ENCODE results near the gene MEF2B.
"Not testable (repeated sequence)": the region's sequence is repeated elsewhere in the genome, so short reads cannot be mapped to it uniquely, and the experiment has no call there.

DNA sequence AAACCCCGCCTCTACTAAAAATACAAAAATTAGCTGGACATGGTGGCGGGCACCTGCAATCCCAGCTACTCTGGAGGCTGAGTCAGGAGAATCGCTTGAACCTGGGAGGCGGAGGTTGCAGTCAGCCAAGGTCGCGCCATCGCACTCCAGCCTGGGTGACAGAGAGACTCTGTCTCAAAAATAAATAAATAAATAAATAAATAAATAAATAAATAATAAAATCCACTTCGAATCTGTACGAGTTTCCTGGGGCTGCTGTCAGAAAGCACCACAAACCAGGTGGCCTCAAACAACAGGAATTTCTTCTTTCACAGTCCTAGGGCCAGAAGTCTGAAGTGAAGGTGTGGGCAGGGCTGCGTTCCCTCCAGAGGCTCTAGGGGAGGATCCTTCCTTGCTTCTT lies 67.5 kb downstream of the MEF2B start:
- TF ChIP-seq, protein P1, sequence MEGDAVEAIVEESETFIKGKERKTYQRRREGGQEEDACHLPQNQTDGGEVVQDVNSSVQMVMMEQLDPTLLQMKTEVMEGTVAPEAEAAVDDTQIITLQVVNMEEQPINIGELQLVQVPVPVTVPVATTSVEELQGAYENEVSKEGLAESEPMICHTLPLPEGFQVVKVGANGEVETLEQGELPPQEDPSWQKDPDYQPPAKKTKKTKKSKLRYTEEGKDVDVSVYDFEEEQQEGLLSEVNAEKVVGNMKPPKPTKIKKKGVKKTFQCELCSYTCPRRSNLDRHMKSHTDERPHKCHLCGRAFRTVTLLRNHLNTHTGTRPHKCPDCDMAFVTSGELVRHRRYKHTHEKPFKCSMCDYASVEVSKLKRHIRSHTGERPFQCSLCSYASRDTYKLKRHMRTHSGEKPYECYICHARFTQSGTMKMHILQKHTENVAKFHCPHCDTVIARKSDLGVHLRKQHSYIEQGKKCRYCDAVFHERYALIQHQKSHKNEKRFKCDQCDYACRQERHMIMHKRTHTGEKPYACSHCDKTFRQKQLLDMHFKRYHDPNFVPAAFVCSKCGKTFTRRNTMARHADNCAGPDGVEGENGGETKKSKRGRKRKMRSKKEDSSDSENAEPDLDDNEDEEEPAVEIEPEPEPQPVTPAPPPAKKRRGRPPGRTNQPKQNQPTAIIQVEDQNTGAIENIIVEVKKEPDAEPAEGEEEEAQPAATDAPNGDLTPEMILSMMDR (IDR thresholded peaks at IDR 0.05; ENCODE audit: borderline replicate concordance, extremely low read depth, low read length, poor library complexity, severe bottlenecking): not testable (repeated sequence)
- TF ChIP-seq EZH2 (IDR thresholded peaks at IDR 0.05; ENCODE audit: borderline replicate concordance, low read depth, low read length, severe bottlenecking): not testable (repeated sequence)
